Activated CD8-positive, alpha-beta memory T cell treated with anti-CD3 and anti-CD28 coated beads, Interleukin-2, amount 50 U/mL, for 24 hours (primary cell): ENCODE measurements around the gene CHCHD1.
"Not testable (repeated sequence)": the region's sequence is repeated elsewhere in the genome, so short reads cannot be mapped to it uniquely, and the experiment has no call there.

ENCODE experiments used
- DNase-seq: peaks from one replicate; pipeline ENCODE4 v3.0.0-alpha.2; 2020; ENCODE audit errors: extremely low read depth

The CHCHD1 gene

DNA sequence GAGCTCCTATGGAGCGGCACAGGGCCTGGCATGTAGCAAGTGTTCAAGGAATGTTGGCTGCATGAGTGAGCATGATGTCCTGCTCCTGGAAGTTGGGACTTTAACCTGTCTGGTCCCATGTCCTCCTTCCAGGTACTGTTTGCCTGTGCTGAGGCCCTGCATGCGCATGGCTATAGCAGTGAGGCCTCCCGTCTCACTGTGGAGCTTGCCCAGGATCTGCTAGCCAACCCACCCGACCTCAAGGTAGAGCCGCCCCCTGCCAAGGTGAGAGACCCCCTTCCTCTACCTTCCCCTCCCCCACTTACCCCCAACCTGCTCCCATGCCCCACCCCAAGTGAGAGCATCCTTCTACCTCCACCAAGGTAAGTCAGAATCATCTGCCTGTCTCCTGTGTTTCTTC, 11.6 kb downstream of the CHCHD1 start:
- DNase-seq = no peak

DNA sequence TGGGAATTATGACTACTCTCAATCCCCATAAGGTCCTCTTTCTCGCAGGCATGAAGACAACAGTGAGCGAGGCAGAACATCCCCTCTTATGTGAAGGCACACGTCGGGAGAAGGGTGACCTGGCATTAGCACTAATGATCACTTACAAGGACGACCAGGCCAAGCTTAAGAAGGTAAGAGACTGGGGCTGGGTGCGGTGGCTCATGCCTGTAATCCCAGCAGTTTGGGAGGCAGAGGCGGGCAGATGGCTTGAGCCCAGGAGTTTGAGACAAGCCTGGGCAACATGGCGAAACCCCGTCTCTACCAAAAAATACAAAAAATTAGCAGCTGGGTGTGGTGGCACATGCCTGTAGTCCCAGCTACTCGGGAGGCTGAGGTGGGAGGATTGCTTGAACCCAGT, 13.6 kb downstream of the CHCHD1 start:
- DNase-seq = not testable (repeated sequence)

DNA sequence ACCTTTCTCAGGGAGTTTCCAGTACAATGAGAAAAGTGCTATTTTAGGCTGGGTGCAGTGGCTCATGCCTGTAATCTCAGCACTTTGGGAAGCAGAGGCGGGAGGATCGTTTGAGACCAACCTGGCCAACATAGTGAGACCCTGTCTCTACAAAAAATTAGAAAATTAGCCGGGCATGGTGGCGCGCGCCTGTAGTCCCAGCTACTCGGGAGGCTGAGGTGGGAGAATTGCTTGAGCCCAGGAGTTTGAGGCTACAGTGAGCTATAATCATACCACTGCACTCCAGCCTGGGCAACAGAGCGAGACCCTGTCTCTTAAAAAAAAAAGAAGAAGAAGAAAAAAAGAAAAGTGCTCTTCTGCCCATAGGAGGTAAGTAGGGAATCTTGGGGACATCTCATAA, 14.2 kb downstream of the CHCHD1 start:
- not testable (repeated sequence) for DNase-seq

DNA sequence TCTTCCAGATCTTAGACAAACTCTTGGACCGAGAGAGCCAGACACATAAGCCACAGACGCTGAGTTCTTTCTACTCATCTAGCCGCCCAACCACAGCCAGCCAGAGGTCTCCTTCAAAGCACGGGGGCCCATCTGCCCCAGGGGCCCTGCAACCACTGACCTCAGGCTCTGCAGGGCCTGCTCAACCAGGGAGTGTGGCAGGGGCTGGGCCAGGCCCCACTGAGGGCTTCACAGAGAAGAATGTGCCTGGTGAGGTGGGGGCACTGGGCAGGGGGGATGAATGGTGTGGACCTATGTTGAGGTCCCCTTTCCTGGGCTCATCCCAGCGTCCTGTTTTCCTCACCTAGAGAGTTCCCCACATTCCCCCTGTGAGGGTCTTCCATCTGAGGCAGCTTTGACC, 14.9 kb downstream of the CHCHD1 start:
- DNase-seq = no peak

DNA sequence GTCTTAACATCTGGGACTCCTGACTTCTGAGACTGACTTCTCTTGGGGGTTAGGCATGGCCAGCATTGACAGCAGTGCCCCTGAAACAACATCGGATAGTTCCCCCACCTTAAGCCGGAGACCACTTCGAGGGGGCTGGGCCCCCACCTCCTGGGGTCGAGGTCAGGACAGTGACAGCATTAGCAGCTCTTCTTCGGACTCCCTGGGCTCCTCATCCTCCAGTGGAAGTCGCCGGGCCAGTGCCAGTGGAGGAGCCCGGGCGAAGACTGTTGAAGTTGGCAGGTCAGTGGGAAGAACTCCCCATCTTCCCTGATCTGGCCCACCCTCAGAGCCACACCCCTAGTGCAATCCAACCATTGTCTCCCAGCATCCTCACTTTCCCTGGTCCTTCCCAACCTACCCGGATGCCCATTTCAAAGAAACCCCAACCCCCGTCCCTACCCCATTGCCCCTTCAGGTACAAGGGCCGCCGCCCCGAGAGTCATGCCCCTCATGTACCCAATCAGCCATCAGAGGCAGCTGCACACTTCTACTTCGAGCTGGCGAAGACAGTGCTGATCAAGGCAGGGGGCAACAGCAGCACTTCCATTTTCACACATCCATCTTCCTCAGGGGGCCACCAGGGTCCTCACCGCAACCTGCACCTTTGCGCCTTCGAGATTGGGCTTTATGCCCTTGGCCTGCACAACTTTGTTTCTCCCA, 15.6 kb downstream of the CHCHD1 start:
- DNase-seq = no peak

DNA sequence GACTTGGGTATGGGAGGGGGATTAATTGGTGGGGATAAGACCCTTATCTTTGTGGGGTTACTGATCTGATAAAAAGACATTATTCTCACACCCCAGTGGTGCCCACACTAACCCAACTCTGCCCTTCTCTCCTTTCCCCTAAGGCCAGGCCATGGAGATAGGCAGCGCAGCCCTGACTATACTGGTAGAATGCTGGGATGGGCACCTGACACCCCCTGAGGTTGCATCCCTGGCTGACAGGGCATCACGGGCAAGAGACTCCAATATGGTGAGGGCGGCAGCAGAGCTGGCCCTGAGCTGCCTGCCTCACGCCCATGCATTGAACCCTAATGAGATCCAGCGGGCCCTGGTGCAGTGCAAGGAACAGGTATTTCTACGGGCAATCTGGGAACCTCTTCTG, 16.2 kb downstream of the CHCHD1 start:
- no peak for DNase-seq

DNA sequence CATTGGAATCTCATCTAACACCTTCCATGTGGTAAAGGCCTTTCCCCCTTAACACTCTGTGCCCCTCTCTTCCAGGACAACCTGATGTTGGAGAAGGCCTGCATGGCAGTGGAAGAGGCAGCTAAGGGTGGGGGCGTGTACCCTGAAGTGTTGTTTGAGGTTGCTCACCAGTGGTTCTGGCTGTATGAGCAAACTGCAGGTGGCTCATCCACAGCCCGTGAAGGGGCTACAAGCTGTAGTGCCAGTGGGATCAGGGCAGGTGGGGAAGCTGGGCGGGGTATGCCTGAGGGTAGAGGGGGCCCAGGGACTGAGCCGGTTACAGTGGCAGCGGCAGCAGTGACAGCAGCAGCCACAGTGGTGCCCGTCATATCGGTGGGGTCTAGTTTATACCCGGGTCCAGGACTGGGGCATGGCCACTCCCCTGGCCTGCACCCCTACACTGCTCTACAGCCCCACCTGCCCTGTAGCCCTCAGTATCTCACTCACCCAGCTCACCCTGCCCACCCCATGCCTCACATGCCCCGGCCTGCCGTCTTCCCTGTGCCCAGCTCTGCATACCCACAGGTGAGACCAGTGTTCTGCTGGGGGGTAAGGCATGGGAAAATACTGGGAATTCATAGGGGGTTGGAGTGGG, 17.2 kb downstream of the CHCHD1 start:
- no peak for DNase-seq

DNA sequence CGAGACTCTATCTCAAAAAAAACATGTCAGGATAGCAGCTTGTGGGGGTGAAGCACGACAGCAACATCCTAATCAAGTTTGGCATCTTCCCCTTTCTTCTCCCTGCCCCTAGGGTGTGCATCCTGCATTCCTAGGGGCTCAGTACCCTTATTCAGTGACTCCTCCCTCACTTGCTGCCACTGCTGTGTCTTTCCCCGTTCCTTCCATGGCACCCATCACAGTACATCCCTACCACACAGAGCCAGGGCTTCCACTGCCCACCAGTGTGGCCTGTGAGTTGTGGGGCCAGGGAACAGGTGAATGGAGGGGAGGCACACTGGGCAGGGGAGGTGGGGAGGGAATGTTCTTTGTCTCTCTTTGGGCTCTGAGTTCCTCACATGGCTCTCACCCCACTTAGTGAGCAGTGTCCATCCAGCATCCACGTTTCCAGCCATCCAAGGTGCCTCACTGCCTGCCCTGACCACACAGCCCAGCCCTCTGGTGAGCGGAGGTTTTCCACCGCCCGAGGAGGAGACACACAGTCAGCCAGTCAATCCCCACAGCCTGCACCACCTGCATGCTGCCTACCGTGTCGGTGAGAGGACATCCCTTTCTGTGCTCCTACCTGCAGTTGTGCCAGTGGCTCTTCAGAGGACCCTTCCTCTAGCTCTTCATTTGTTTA, 18.2 kb downstream of the CHCHD1 start:
- DNase-seq = no peak

DNA sequence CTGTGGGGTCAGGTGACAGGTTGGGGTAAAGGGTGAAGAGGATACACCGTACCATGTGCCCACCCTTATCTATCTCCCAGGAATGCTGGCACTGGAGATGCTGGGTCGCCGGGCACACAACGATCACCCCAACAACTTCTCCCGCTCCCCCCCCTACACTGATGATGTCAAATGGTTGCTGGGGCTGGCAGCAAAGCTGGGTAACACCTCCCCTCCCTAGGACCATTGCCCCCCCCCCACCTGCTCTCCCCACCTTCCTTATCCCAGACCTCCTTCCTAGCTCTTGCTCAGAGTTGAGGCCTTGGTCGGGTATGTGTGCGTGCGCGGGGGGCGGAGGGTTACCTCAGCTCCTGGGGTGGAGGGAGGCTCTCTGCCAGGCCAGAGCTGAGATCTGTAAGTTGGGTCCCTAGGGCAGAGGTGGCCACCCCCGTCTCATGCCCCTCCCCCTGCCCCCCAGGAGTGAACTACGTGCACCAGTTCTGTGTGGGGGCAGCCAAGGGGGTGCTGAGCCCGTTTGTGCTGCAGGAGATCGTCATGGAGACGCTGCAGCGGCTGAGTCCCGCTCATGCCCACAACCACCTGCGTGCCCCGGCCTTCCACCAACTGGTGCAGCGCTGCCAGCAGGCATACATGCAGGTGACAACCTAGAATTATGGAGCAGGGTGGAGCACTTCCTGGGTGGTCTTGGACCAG, 18.9 kb downstream of the CHCHD1 start:
- no peak for DNase-seq

DNA sequence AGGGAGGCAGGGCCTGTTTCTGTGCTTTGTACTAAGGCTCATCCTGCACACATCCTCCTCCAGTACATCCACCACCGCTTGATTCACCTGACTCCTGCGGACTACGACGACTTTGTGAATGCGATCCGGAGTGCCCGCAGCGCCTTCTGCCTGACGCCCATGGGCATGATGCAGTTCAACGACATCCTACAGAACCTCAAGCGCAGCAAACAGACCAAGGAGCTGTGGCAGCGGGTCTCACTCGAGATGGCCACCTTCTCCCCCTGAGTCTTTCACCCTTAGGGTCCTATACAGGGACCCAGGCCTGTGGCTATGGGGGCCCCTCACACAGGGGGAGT, 19.4 kb downstream of the CHCHD1 start:
- no peak for DNase-seq

DNA sequence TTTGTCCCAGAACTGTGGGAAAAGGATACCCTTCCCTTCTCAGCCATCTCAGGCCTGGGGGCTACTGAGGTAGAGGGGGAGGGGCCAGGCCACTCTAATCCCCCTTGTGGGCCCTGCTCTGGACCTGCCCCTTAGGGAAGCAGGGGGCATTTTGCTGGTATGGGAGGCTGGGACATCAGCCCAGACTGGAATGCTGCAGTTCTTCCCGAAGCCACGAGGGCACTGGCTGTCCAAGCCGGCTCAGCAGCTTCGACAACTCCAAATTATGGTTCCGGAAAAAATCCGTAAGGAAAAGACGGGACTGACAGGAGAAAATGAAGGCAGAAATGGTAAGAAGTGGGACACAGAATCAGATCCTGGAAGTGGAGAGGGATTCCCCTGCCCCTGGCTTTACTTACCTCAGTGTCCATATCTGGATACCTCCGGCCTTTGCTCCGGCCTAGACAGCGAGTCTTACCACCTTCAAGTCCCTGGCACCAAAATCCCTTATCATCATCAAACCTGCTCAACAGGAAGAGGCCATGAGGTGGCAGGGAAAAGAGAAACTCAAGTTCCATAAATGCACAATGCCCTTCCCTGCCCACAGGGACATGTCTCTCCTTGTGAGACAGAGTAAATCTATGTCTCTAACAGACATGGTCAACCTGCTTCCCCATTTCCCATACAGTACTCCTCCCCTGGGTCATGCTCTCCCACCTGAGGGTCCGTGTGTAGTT, 20.6 kb downstream of the CHCHD1 start:
- DNase-seq = no peak

DNA sequence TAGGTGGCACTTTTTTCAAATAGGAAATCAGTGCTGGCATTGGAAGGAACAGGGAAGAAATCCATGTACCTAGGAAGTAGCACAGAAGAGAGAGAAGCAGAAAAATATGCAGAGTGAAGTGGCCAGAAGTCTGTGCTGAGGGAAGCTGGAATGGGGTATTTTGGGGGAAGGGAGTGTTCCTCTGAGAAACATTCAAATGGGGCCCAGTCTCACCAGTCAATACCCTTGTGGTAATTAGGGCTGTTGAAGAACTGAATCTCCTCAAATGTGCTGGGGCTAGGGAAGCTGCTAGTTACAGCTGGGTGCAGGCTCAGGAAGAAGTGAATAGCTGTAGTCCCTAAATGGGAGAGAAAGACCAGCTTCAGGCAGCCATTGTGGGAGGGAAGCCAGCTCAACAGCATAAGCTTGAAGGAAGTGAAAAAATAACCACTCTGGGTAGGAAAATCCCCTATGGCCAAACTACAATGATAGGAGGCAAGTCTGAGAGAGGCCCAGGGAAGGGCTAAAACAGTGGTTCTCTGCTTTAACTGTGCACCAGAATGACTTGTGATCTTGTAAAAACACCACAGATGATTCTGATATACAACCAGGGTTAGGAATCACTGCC, 21.9 kb downstream of the CHCHD1 start:
- no peak for DNase-seq

DNA sequence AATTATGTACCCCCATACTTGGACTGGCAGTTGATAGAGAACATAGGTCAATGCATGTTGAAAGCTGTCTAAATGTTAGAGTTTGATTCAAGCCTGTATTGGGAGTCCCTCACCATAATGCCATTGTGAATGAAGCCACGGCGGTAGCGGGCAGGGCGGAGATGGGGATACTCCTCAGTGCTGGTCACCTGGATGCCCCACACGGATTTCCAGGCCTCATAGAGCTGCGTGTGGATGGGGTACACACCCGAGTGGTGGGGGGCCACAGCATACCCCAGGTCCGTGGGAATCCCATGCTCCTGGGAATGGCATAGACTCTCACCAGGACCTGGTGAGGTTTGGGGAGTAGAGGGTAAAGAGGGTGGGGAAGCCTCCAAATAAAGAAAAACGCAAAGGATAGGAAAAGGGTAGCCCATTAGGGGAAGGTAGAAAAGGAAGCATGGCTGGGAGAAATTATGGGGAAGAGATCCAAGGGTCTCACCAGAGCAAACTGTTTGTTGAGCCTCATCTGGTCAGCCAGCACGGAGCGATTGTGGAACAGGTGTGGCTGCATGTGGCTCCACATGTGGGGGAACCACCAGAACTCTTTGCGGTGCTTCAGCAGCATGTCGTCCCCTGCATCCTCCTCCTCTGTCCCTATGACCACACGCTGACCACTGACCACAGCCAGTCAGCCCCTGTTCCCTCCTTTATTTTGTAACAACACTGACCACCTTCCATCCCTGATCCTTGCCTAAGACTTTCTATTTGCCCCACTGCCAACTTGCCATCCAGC, 24.5 kb downstream of the CHCHD1 start:
- no peak for DNase-seq

DNA sequence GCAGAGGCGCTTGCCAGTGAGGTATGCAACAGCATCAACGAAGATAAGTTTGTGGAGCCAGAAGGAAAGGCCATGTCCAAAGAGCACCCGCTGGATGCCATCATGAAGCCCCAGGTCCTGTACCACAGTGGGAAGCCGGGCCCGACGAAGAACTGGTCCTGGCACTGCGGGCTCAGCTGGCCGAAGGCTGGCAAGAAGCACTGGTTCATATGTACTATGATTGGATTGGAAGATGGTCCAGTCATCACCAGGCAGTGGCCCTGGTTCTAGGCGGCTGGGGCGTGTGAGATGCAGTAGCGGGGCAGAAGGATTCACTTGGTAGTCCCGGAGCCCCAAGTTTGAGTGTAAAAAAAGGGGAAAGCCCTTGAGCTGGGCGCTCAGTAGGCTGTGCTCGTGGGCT, 25.6 kb downstream of the CHCHD1 start:
- no peak for DNase-seq

DNA sequence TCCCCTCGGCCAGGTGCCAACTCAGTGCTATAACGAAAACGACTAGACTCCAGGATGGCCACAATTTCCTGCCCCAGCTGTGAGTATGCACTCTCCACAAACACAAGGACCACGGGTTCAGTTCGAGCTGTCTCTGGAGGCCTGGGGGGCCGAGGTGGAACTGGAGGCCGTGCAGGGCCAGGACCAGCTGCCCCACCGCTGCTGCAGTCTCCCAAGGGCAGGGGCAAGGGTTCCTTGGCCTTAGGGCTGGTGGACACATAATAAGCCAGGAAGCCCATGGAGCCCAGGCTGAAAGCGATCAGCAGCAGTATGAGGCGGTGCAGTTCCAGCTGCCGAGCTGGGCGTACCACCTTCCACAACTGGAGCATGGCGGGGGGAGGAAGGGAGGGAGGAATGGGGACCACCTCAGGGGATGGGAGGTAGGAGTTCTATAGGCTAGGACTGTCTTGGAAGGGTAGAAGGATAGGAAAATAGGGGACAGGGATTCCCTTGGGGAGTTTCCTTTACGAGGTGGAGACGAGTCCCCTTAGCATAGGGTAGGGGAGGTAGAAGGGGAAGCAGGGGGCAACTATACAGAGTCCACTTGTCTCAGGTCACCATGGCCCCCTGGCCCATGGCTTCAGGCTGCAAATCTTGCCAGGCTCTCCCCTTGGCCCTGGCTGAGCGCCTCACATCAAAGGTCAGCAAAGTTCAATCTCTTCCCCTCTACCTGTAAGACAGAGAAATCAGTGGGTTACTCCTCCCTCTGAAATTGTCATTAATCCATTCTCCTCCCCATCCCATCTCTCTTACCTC, 26.4 kb downstream of the CHCHD1 start:
- DNase-seq = no peak

DNA sequence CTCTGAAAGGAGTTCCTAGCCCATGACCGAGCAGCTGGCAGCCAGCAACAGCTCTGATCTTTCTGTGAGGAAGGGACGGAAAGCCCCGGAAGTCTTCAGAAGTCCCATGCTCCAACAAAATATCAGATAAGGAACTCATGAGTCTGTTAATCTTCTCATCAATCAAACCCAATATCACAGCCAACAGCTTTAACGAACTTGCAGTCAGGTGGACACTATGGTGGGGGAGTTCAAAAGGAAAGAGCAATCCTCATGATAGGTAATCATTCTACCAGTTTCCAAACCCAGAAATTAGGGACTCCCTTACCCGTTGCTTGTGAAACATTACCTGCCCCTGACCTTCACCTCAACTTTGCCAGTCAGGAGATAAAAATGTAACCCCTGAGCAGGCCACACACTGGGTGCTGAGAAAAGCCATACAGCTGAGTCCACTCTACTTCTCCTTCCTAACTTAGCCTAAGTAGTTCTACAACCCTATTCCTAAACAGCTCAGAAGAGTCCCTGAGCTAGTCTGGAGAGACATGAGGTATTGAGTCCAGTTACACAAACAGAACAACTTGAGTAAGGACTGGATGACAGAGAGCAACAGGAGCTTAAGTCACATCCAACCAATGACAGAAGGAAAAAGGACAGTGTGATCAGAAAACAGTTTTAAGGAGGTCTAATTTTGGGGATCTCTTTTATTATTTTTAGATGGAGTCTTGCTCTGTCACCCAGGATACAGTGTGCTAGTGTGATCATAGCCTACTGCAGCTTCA, 27.4 kb downstream of the CHCHD1 start:
- DNase-seq = no peak

DNA sequence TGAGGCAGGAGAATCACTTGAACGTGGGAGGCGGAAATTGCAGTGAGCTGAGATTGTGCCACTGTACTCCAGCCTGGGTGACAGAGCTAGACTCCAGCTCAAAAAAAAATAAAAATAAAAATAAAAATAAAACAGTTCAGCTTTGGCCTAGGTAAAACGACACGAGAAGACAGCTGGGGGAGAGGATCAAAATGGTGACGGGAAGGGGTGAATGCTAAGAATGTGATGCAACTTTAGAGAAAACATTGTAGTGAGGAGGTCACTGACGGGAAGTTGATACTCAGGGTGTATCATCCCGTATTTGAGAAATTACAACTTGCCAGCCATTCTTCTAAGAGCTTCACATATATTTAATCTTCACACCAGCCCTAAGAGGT, 28.5 kb downstream of the CHCHD1 start:
- no peak for DNase-seq

DNA sequence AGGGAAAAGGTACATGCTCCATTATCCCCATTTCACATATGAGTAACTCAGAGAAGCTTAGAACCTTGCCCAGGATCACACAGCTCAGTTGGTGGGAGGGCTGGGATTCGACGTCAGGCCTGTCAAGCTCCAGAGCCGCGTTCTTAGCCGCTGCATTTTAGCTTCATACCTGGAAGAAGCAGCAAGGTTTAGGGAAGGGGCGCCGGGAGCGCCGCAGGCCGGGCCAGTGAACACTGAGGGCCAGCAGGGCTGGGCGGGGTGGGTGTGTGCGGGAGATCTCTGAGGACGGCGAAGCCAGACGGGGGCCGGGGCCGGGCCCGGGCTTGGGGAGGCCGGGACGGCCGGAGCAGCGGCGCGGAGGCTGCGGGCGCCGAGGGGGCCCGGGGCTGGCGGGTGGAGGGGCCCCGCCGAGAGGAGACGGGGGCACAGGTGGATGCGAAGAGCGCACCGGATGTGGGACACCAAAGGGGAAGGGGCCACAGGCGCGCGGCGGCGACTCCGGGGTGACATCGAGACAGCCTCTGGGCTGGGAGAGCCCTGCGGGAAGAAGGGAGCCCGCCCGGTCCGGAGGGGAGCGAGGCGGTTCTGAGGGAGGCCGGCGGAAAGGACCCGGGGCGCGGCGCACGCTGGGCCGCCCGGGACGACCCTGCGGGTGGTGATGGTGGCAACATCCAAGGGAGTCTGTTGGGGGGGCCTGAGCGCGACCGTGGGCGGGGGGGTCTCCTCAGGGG, 29.1 kb downstream of the CHCHD1 start:
- DNase-seq = no peak

DNA sequence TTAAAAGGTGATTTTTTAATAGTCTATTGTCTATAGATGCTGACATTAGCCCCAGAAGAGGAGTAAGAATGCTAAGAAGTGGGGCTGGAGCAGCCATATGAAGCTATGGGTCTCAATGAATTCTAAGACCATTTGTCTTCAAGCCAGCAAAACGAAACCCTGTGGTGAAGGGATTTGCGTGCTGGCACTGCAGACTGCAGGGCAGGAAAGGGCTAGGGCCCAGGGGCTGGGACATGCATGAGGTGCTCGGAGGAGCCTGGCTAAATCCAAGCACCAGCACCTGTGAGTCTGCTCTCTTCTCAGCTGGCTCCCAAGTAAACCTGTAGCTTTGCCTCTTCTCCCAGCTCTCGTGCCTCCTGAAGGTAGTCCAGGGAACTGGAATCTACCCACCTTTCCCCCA, 30.8 kb downstream of the CHCHD1 start:
- DNase-seq = no peak
